GM18502 (cell line): ENCODE results near the gene MPPED1.

Experiments
- ATAC-seq: cut with Tn5 transposase; IDR thresholded peaks from one replicate; pipeline ENCODE4 v1.9.1; 2021; ENCODE audit warnings: mild to moderate bottlenecking; ENCODE audit not compliant: unreplicated experiment, poor library complexity

The MPPED1 gene

DNA sequence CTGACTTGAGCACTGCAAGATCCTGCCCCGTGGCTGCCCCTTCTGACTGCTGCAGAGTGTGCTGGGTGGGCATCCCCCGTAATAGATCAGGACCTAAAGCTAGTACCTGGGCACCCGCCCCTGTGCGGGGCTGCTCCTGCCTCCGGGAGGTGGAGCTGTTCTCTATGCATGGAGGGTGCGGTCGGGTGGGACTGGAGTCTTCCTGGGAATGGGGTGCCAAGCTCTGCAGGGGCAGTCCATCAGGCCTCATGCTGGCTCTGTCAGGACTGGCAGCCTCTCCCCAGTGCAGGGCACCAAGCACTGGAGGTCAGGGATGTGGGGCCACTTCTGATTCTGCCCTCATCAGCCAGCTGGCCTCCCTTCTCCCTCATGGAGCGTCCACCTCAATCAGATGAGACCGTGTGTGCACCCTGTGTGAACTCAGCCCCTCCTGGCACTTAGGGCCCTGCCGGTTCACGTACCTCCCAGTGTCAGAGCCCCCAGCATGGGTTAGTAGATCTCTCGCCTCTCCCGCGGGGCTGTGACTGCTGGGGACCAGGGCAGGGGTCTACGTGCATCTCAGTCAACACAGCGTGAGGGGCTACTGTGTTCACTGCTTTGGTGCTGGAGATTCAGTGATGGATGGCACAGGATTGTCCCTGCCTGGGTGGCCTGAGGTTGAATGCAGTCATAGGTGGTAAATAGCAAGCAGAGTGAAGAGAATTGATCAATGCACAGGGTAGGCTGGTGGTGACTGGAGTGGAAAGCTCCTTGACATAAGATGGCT, 30.8 kb downstream of the MPPED1 start:
- ATAC-seq, result no peak

- ATAC-seq, result no peak
Measured at GRCh38 chr22:43443152-43443471, 31.3 kb downstream of the MPPED1 start.

- ATAC-seq, result no peak
Measured at GRCh38 chr22:43446037-43446803, 34.4 kb downstream of the MPPED1 start.

DNA sequence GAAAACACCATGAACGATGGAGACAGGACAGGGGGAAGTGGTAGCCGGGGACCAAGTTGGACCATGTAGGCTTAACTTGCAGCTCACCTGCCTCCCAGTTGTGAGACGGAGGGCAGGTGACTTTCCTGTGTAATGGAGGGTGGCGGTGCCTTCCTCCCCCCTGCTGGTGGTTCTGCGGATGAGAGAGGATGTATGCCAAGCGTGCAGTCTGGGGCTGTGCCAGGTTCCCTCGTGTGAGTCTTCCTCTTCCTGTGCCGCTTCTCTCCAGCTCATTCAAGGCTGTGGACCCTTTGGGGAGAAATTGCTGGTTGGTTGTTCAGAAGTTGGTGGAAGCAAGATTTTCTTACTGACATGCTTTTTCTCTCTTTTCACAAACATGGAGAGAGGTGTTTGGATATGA, 35.1 kb downstream of the MPPED1 start:
- ATAC-seq, result no peak

- ATAC-seq, result no peak
Measured at GRCh38 chr22:43447380-43447779, 35.6 kb downstream of the MPPED1 start.

- ATAC-seq, result no peak
Measured at GRCh38 chr22:43448048-43448447, 36.2 kb downstream of the MPPED1 start.

GRCh38 chr22:43449205-43449830, 37.5 kb downstream of the MPPED1 start:
- no peak for ATAC-seq

GRCh38 chr22:43449831-43450225, 38.0 kb downstream of the MPPED1 start:
- no peak for ATAC-seq

- no peak for ATAC-seq
Measured at GRCh38 chr22:43451371-43452050, 39.7 kb downstream of the MPPED1 start.

- no peak for ATAC-seq
Measured at GRCh38 chr22:43455846-43456245, 44.0 kb downstream of the MPPED1 start.

DNA sequence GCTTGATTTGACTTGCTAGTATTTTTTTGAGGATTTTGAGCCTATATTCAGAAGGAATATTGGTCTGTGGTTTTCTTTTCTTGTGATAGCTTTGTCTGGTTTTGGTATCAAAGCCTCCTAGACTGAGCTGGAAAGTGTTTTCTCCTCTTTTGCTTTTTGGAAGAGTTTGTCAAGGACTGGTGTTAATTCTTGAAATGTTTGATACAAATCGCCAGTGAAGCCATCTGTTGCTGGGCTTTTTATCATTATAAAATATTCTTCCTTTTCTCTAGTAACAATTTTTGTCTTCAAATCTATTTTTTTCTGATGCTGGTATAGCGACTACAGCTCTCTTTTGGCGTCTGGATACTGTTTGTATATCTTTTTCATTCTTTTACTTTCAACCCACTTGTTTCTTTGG, 45.2 kb downstream of the MPPED1 start:
- ATAC-seq, result no peak

DNA sequence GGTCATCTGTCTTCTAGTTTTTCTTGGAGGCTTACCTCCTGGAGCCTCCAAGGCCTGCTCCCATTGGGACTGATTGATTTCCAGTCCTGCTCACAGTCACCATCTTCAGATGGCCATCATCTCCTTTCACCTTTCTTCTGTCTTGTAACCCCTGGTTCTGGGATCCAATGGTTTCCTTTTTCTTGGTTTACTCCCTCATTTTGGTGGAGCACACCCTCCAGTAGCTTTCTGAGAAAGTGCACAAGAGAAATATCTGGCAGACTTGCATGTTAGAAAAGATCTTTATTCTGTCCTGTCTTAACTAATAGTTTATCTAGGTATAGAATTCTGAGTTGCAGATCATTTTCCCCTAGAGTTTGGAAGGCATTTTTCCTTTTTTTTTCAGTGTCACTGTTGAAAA, 50.9 kb downstream of the MPPED1 start:
- ATAC-seq, result no peak

- no peak for ATAC-seq
Measured at GRCh38 chr22:43464809-43465208, 53.0 kb downstream of the MPPED1 start.

GRCh38 chr22:43465291-43466015, 53.6 kb downstream of the MPPED1 start:
- ATAC-seq, result no peak

DNA sequence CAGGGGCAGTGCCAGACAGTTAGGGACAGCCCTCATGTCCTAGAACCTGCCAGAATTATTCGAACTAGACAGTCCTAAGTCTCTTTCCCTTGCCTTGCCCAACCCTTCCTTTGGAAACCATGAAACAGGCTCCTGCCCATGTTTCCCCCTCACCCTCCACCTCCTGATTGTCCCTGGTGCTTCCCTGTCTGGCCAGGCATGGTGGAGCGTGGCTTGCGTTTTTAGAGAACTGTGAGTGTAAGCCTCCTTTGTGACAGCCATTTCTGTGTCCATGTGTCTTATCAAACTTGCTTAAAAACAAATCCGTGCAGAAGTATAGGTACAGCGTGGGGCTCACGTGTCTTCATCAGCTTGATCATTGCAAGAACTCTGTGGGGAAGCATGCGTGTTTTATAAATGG, 54.9 kb downstream of the MPPED1 start:
- ATAC-seq, result no peak

GRCh38 chr22:43467216-43467940, 55.6 kb downstream of the MPPED1 start:
- no peak for ATAC-seq

- no peak for ATAC-seq
Measured at GRCh38 chr22:43470253-43470652, 58.4 kb downstream of the MPPED1 start.

DNA sequence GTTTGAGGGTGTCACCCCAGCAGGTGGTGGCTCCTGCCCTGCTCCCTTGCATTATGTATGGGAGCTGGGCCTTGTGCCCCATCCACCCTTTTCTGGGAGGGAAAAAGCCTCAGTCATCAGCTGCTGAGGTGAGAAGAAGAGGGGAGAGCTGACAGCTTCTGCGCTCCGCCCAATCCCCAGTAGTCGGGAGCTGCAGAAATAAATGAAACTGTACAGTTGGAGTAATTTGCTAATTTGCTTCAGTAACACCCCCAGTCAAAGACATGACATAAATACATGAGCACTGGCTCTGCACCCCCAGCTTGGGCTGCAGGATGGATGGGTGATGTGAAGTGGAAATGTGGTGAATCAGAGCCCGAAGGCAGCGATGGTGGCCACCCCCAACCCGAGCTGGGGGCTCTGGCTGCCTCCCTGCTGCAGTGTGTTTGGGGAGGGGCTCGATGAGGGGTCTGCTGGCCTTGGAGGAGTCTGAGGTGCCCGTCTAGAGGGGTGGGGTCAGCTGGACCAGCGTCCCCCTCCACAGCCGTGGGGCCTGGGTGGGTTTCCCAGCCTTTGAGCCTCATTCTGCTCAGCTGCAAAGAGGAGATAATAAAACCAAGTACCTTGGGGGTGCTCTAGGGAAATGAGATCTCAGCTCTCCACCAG, 59.2 kb downstream of the MPPED1 start:
- ATAC-seq, result no peak

- ATAC-seq, result no peak
Measured at GRCh38 chr22:43471606-43472135, 59.9 kb downstream of the MPPED1 start.
